H9 (cell line): ENCODE measurements around the gene OGFR. TPM values are rescaled to one million over a fixed set of nuclear protein-coding genes. Genes with fewer than 3 reads are reported as not detected.
A peak's percentile ranks its signal among the peaks of the same experiment; 100 is the strongest.

Experiments used
- DNase-seq: peaks from one replicate; pipeline ENCODE4 v3.0.0-alpha.2; 2017
- H2AFZ ChIP-seq: one replicate; pipeline ENCODE4 v1.6.1; 2013; ENCODE audit warnings: mild to moderate bottlenecking, low read length, control low read depth, moderate library complexity
- H2AK5ac ChIP-seq: 2 replicates; pipeline ENCODE4 v1.6.1; 2013; ENCODE audit warnings: low read length, control low read depth, mixed read lengths; ENCODE audit not compliant: insufficient read length
- H2BK120ac ChIP-seq: one replicate; pipeline ENCODE4 v1.6.1; 2013; ENCODE audit warnings: low read depth, mild to moderate bottlenecking, low read length, control low read depth, inconsistent platforms; ENCODE audit not compliant: poor library complexity, severe bottlenecking
- H2BK12ac ChIP-seq: 2 replicates; pipeline ENCODE4 v1.6.1; 2013; ENCODE audit warnings: low read length, control low read depth, mixed read lengths, low read depth; ENCODE audit not compliant: insufficient read length
- H2BK15ac ChIP-seq: 2 replicates; pipeline ENCODE4 v1.6.1; 2013; ENCODE audit warnings: low read depth, low read length, control low read depth
- H2BK20ac ChIP-seq: one replicate; pipeline ENCODE4 v1.6.1; 2013; ENCODE audit warnings: low read depth, mild to moderate bottlenecking, low read length, control low read depth, inconsistent platforms; ENCODE audit not compliant: poor library complexity, severe bottlenecking
- H2BK5ac ChIP-seq: 2 replicates; pipeline ENCODE4 v1.6.1; 2013; ENCODE audit warnings: low read length, control low read depth, mixed read lengths; ENCODE audit not compliant: insufficient read length
- H3K14ac ChIP-seq: 2 replicates; pipeline ENCODE4 v1.6.1; 2013; ENCODE audit warnings: low read length, control low read depth; ENCODE audit not compliant: insufficient read depth
- H3K18ac ChIP-seq: 2 replicates; pipeline ENCODE4 v1.6.1; 2013; ENCODE audit warnings: low read depth, mild to moderate bottlenecking, mixed read lengths, low read length, control low read depth; ENCODE audit not compliant: insufficient read length
- H3K23ac ChIP-seq: 2 replicates; pipeline ENCODE4 v1.6.1; 2013; ENCODE audit warnings: low read length, control low read depth, mixed read lengths, low read depth; ENCODE audit not compliant: insufficient read length
- H3K23me2 ChIP-seq: 2 replicates; pipeline ENCODE4 v1.6.1; 2013; ENCODE audit warnings: low read depth, mild to moderate bottlenecking, mixed read lengths, low read length, control low read depth; ENCODE audit not compliant: insufficient read length, poor library complexity, severe bottlenecking
- H3K27ac ChIP-seq: 2 replicates; pipeline ENCODE4 v1.5.1; 2013; ENCODE audit warnings: low read length, control low read depth, mixed read lengths, low read depth; ENCODE audit not compliant: insufficient read length
- H3K27me3 ChIP-seq: 2 replicates; pipeline ENCODE4 v1.6.1; 2013; ENCODE audit warnings: low read length, control low read depth, inconsistent platforms; ENCODE audit not compliant: insufficient read depth
- H3K4ac ChIP-seq: 2 replicates; pipeline ENCODE4 v1.6.1; 2013; ENCODE audit warnings: low read depth, mild to moderate bottlenecking, control low read depth, inconsistent platforms, low read length, moderate library complexity
- H3K4me1 ChIP-seq: 2 replicates; pipeline ENCODE4 v1.6.1; 2013; ENCODE audit warnings: low read length, control low read depth, inconsistent platforms; ENCODE audit not compliant: insufficient read depth
- H3K4me2 ChIP-seq: 2 replicates; pipeline ENCODE4 v1.6.1; 2013; ENCODE audit warnings: low read length, control low read depth, mixed read lengths; ENCODE audit not compliant: insufficient read length, insufficient read depth
- H3K56ac ChIP-seq: 2 replicates; pipeline ENCODE4 v1.6.1; 2013; ENCODE audit warnings: low read depth, mild to moderate bottlenecking, mixed read lengths, low read length, control low read depth; ENCODE audit not compliant: insufficient read length
- H3K79me1 ChIP-seq: 2 replicates; pipeline ENCODE4 v1.6.1; 2013; ENCODE audit warnings: low read depth, mild to moderate bottlenecking, moderate library complexity, low read length, control low read depth, inconsistent platforms; ENCODE audit not compliant: insufficient read depth, poor library complexity, severe bottlenecking
- H3K79me2 ChIP-seq: 2 replicates; pipeline ENCODE4 v1.6.1; 2013; ENCODE audit warnings: low read length, control low read depth, inconsistent platforms; ENCODE audit not compliant: insufficient read depth
- H3K9ac ChIP-seq: 2 replicates; pipeline ENCODE4 v1.6.1; 2013; ENCODE audit warnings: low read length, control low read depth, mixed read lengths; ENCODE audit not compliant: insufficient read length; ENCODE audit errors: extremely low read depth
- H3K9me3 ChIP-seq: one replicate; pipeline ENCODE4 v1.6.1; 2013; ENCODE audit warnings: low read depth, low read length, inconsistent platforms; ENCODE audit not compliant: control insufficient read depth
- H3T11ph ChIP-seq: one replicate; pipeline ENCODE4 v1.6.1; 2013; ENCODE audit warnings: mild to moderate bottlenecking, low read length, control low read depth, inconsistent platforms
- H4K20me1 ChIP-seq: one replicate; pipeline ENCODE4 v1.6.1; 2013; ENCODE audit not compliant: control insufficient read depth, insufficient read length, insufficient read depth
- H4K5ac ChIP-seq: 2 replicates; pipeline ENCODE4 v1.6.1; 2013; ENCODE audit warnings: low read depth, mild to moderate bottlenecking, mixed read lengths, low read length, control low read depth; ENCODE audit not compliant: insufficient read length
- H4K8ac ChIP-seq: replicated peaks from 2 replicates; pipeline ENCODE4 v1.6.1; 2013; ENCODE audit warnings: low read length, control low read depth, mixed read lengths, low read depth; ENCODE audit not compliant: insufficient read length
- H4K91ac ChIP-seq: 2 replicates; pipeline ENCODE4 v1.6.1; 2013; ENCODE audit warnings: low read depth, mild to moderate bottlenecking, moderate library complexity, mixed read lengths, low read length, control low read depth; ENCODE audit not compliant: insufficient read length
- H3K27ac Mint-ChIP-seq, 3 experiments: 2 replicates in 2 of 3; 3 replicates in 1 of 3; pipeline ENCODE4 v1.8.0; 2020 to 2021; ENCODE audit warnings: mixed read lengths in 3 of 3, mild to moderate bottlenecking in 1 of 3, moderate library complexity in 1 of 3
- H3K27me3 Mint-ChIP-seq: 2 replicates; pipeline ENCODE4 v1.8.0; 2021; ENCODE audit warnings: low read depth, mild to moderate bottlenecking, moderate library complexity, mixed read lengths
- H3K36me3 Mint-ChIP-seq, 3 experiments: 2 replicates in 2 of 3; 3 replicates in 1 of 3; pipeline ENCODE4 v1.8.0; 2020 to 2021; ENCODE audit warnings: low read depth in 3 of 3, mixed read lengths in 3 of 3; ENCODE audit not compliant: insufficient read depth in 1 of 3
- H3K4me1 Mint-ChIP-seq, 2 experiments: 2 replicates each; pipeline ENCODE4 v1.8.0; 2020; ENCODE audit warnings: mixed read lengths in 2 of 2
- H3K4me3 Mint-ChIP-seq, 2 experiments: 2 replicates in 1 of 2; 3 replicates in 1 of 2; pipeline ENCODE4 v1.8.0; 2020 to 2021; ENCODE audit warnings: mild to moderate bottlenecking in 2 of 2, mixed read lengths in 2 of 2, moderate library complexity in 1 of 2
- H3K9me3 Mint-ChIP-seq, 2 experiments: 2 replicates in 1 of 2; 3 replicates in 1 of 2; pipeline ENCODE4 v1.8.0; 2020; ENCODE audit warnings: mild to moderate bottlenecking in 2 of 2, mixed read lengths in 2 of 2, moderate library complexity in 1 of 2
- CTCF ChIP-seq: fragments of 200-600 bp; sonication (generic); conservative IDR thresholded peaks from 3 replicates; pipeline ENCODE4 v1.8.0; 2021; ENCODE audit warnings: antibody characterized with exemption, mild to moderate bottlenecking
- WGBS: extraction: QIAGEN DNeasy Blood & Tissue Kit; methylation state at CpG from one replicate; pipeline ENCODE4 v1.1.7; 2013; ENCODE audit warnings: missing lambda C conversion rate, low lambda C conversion rate, mixed read lengths; ENCODE audit not compliant: insufficient read length; ENCODE audit errors: extremely low coverage; 5-methylcytosine and 5-hydroxymethylcytosine counted together
- total RNA-seq: library from RNA; stranded (reverse); gene quantifications from 2 replicates; pipeline ENCODE4 v1.2.1, GENCODE V29; 2021

OGFR gene
- total RNA-seq, 1 experiment from 2014 or later, result 33.1 TPM

- no CpG with 5 or more reads among the region's 36 CpGs for WGBS
- peaks cover 0 to 8% (median 0%) of the 10 kb centered on the region in 3 experiments; a peak in 2 of 7 replicates for H3K36me3 Mint-ChIP-seq
- Histone ChIP-seq H2BK12ac (no peak overlapping the region), H4K20me1 (no peaks in the 10 kb centered on the region), H3T11ph (no peak overlapping the region), H3K4ac (no peak overlapping the region), H2BK5ac (no peak overlapping the region), H3K9ac (no peak overlapping the region), H3K14ac (no peak overlapping the region), H4K5ac (no peak overlapping the region), H2BK20ac (no peak overlapping the region), H4K8ac (no peak overlapping the region), H2BK15ac (no peak overlapping the region), H3K27me3 (no peaks in the 10 kb centered on the region), H3K18ac (no peak overlapping the region), H4K91ac (no peak overlapping the region), H3K27ac (no peak overlapping the region), H3K4me1 (no peaks in the 10 kb centered on the region; the same call in 1 of the 2 replicates), H3K23me2 (no peaks in the 10 kb centered on the region), H3K4me2 (no peak overlapping the region), H2AK5ac (no peak overlapping the region), H2BK120ac (no peak overlapping the region), H3K79me1 (no peaks in the 10 kb centered on the region), H3K56ac (no peak overlapping the region), H3K9me3 (no peaks in the 10 kb centered on the region), H2AFZ (no peak overlapping the region), H3K23ac (no peak overlapping the region), H3K79me2 (no peaks in the 10 kb centered on the region)
- no peak for TF ChIP-seq CTCF
- H3K4me1 Mint-ChIP-seq, result peaks cover 10 to 11% of the 10 kb centered on the region in 2 experiments
- H3K27me3 Mint-ChIP-seq, result no peaks in the 10 kb centered on the region
- no peak overlapping the region for H3K27ac Mint-ChIP-seq
- no peak overlapping the region for H3K4me3 Mint-ChIP-seq
- H3K9me3 Mint-ChIP-seq, result no peaks in the 10 kb centered on the region
- DNase-seq, result peak; percentile 75
Observed at GRCh38 chr20:62824476-62825332, 20.1 kb downstream of the OGFR start.
